HFF-Myc (cell line): ENCODE data around the gene IL1A.
A peak's percentile ranks its signal among the peaks of the same experiment; 100 is the strongest.

Source experiments
- DNase-seq: peaks from one replicate; pipeline ENCODE4 v3.0.0-alpha.2; 2011; ENCODE audit warnings: low read depth; ENCODE audit errors: extremely low read depth
- H3K4me3 ChIP-seq: replicated peaks from 2 replicates; pipeline ENCODE4 v1.5.1; 2011; ENCODE audit warnings: low read depth, mild to moderate bottlenecking, control low read depth, low read length
- CTCF ChIP-seq: IDR thresholded peaks from 2 replicates; pipeline ENCODE4 v1.5.1; 2012; ENCODE audit warnings: mild to moderate bottlenecking, low read depth, low read length, control low read depth; ENCODE audit errors: missing control alignments

The IL1A gene

GRCh38 chr2:112798979-112799975 is 15.0 kb upstream of the IL1A start:
- DNase-seq, result no peak
- no peak overlapping the region for H3K4me3 ChIP-seq
- TF ChIP-seq CTCF, result no peak

GRCh38 chr2:112796486-112796885 is 12.2 kb upstream of the IL1A start:
- DNase-seq, result no peak
- no peak overlapping the region for H3K4me3 ChIP-seq
- no peak for TF ChIP-seq CTCF

GRCh38 chr2:112795774-112796173 is 11.5 kb upstream of the IL1A start:
- no peak for DNase-seq
- no peak overlapping the region for H3K4me3 ChIP-seq
- no peak for TF ChIP-seq CTCF

GRCh38 chr2:112794841-112795240 is 10.5 kb upstream of the IL1A start:
- no peak for DNase-seq
- no peak for TF ChIP-seq CTCF
- H3K4me3 ChIP-seq, result no peak overlapping the region

GRCh38 chr2:112794131-112794733 is 9.9 kb upstream of the IL1A start:
- no peak overlapping the region for H3K4me3 ChIP-seq
- no peak for TF ChIP-seq CTCF
- peak; percentile 58 for DNase-seq

- TF ChIP-seq CTCF, result no peak
- no peak for DNase-seq
- H3K4me3 ChIP-seq, result no peak overlapping the region
Observed at GRCh38 chr2:112793449-112793978, 9.2 kb upstream of the IL1A start.
